ENCODE measurements around the gene C17orf107.

The C17orf107 gene

GRCh38 chr17:4941319-4941610, 41.9 kb downstream of the C17orf107 start:
- H3K4me3 ChIP-seq (ENCODE audit: low read depth, low read length), result peak overlapping the region; percentile 93
- TF ChIP-seq CTCF (conservative IDR thresholded peaks at IDR 0.05; ENCODE audit: low read depth, low read length), result no peak
- DNase-seq (ENCODE audit: low read depth), result no peak

GRCh38 chr17:4942760-4943508, 43.6 kb downstream of the C17orf107 start:
- no peak for TF ChIP-seq CTCF (conservative IDR thresholded peaks at IDR 0.05; ENCODE audit: low read depth, low read length)
- DNase-seq (ENCODE audit: low read depth), result no peak
- H3K4me3 ChIP-seq (ENCODE audit: low read depth, low read length), result no peak overlapping the region

- no peak for TF ChIP-seq CTCF (conservative IDR thresholded peaks at IDR 0.05; ENCODE audit: low read depth, low read length)
- no peak for DNase-seq (ENCODE audit: low read depth)
- no peak overlapping the region for H3K4me3 ChIP-seq (ENCODE audit: low read depth, low read length)
Observed at GRCh38 chr17:4944163-4944553, 44.8 kb downstream of the C17orf107 start.

- no peak overlapping the region for H3K4me3 ChIP-seq (ENCODE audit: low read depth, low read length)
- DNase-seq (ENCODE audit: low read depth), result no peak
- no peak for TF ChIP-seq CTCF (conservative IDR thresholded peaks at IDR 0.05; ENCODE audit: low read depth, low read length)
Observed at GRCh38 chr17:4944554-4945175, 45.3 kb downstream of the C17orf107 start.

- H3K4me3 ChIP-seq (ENCODE audit: low read depth, low read length), result peak overlapping the region; percentile 99
- DNase-seq (ENCODE audit: low read depth), result peak; percentile 91
- TF ChIP-seq CTCF (conservative IDR thresholded peaks at IDR 0.05; ENCODE audit: low read depth, low read length), result no peak
Observed at GRCh38 chr17:4945176-4945943, 46.0 kb downstream of the C17orf107 start.

GRCh38 chr17:4945944-4946280, 46.6 kb downstream of the C17orf107 start:
- H3K4me3 ChIP-seq (ENCODE audit: low read depth, low read length), result peak overlapping the region; percentile 99
- no peak for TF ChIP-seq CTCF (conservative IDR thresholded peaks at IDR 0.05; ENCODE audit: low read depth, low read length)
- no peak for DNase-seq (ENCODE audit: low read depth)
